Activated CD8-positive, alpha-beta T cell treated with anti-CD3 and anti-CD28 coated beads for 36 hours (primary cell): ENCODE data around the gene LPP. TPM values are rescaled to one million over a fixed set of nuclear protein-coding genes. Genes with fewer than 3 reads are reported as not detected.
A peak's percentile ranks its signal among the peaks of the same experiment; 100 is the strongest.

Experiments used
- ATAC-seq: fragments of 200-7000 bp; cut with Tn5 transposase; one replicate; pipeline ENCODE4 v1.10.0; 2021; ENCODE audit warnings: mild to moderate bottlenecking, moderate library complexity
- CTCF ChIA-PET: fragments of 350-600 bp; sonication (Branson Sonifier 250); formaldehyde crosslinking; loops from one replicate; lab custom pipeline; 2021; ENCODE audit warnings: antibody characterized with exemption; lab: Charles Lee
- POLR2A ChIA-PET: fragments of 350-600 bp; sonication (Branson Sonifier 250); formaldehyde crosslinking; loops from one replicate; lab custom pipeline; 2021; ENCODE audit warnings: antibody characterized with exemption; lab: Charles Lee
- DNase-seq: peaks from one replicate; pipeline ENCODE4 v3.0.0-alpha.2; 2020
- H3K27ac Mint-ChIP-seq: one replicate; pipeline ENCODE4 v1.8.0; 2021; ENCODE audit warnings: mild to moderate bottlenecking, mixed read lengths
- H3K27me3 Mint-ChIP-seq: one replicate; pipeline ENCODE4 v1.8.0; 2021; ENCODE audit warnings: mixed read lengths
- H3K36me3 Mint-ChIP-seq: one replicate; pipeline ENCODE4 v1.8.0; 2021; ENCODE audit warnings: low read depth, mixed read lengths
- H3K4me1 Mint-ChIP-seq: one replicate; pipeline ENCODE4 v1.8.0; 2021; ENCODE audit warnings: low read depth, mixed read lengths
- H3K4me3 Mint-ChIP-seq: one replicate; pipeline ENCODE4 v1.8.0; 2021; ENCODE audit warnings: mild to moderate bottlenecking, moderate library complexity, mixed read lengths
- H3K9me3 Mint-ChIP-seq: one replicate; pipeline ENCODE4 v1.8.0; 2021; ENCODE audit warnings: mixed read lengths
- CTCF ChIP-seq: fragments of 200-600 bp; IDR thresholded peaks from one replicate; pipeline ENCODE4 v1.8.0; 2022; ENCODE audit warnings: antibody characterized with exemption, mild to moderate bottlenecking
- intact Hi-C: fragments of 100-400 bp; cut with micrococcal nuclease; formaldehyde crosslinking; loops from one replicate; pipeline ENCODE4 v1.10.0; 2022
- total RNA-seq, 2 experiments: library from RNA; stranded (reverse); gene quantifications; one replicate each; pipeline ENCODE4 v1.2.3, GENCODE V29; 2021

LPP gene
- total RNA-seq, 2 experiments from 2014 or later, result 16.4 to 22.6 TPM

DNA sequence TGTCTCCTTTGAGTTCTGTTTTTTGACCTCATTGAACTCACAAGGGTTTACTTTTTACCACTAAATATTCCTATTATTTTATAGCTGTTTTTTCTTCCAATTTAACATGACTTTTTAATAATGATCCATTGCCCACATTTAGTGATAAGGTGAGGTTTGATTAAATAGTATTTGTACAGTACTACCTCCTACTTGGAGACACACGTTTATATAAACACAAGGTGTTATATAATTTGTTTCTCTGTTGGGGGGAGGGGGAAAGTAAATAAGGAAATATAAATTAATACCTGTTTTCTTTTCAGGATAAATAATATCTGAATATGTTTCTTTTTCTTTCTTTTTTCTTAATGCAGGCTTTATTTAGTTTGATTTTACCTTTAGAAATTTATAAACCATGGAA, 281.3 kb downstream of the LPP start:
- ChIA-PET POLR2A (interaction anchor here (1.0 kb wide), 1 partner anchor 11 kb away, joined by 3 read pairs; no protein-coding TSS in a partner anchor), CTCF (interaction anchor here (1.5 kb wide), 1 partner anchor 8 kb away, joined by 3 read pairs; no protein-coding TSS in a partner anchor)
- Mint-ChIP-seq H3K4me3 (no peak overlapping the region), H3K27me3 (no peaks in the 10 kb centered on the region), H3K9me3 (no peaks in the 10 kb centered on the region), H3K27ac (no peak overlapping the region), H3K36me3 (peaks cover 1% of the 10 kb centered on the region), H3K4me1 (peaks cover 56% of the 10 kb centered on the region)
- intact Hi-C loops, result loop anchor here (5.0 to 10.0 kb wide), 2 partner anchors 33 to 150 kb away; no protein-coding TSS in a partner anchor
- no peak for TF ChIP-seq CTCF
- no peak for ATAC-seq
- DNase-seq, result no peak

DNA sequence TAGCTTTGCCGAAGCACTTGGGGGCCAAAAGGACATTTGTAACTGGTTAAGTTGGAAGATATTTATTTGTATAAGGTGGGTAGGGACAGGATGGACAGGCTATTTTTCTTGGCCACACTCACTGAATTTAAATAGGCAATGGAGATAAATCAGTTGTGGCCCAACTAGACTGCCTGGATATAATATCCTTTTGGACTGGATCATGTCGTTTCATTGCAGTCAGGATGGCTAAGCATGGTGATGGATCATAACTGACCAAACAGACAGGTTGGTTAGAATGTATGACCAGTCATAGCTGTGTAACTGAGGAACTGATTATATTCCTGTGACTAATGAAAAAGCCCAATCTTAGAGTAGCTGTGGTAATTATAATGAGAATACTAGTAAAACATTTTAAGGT, 284.0 kb downstream of the LPP start:
- Mint-ChIP-seq H3K9me3 (peaks cover 2% of the 10 kb centered on the region), H3K4me3 (no peak overlapping the region), H3K27me3 (no peaks in the 10 kb centered on the region), H3K36me3 (peaks cover 10% of the 10 kb centered on the region), H3K4me1 (peaks cover 59% of the 10 kb centered on the region), H3K27ac (no peak overlapping the region)
- no peak for ATAC-seq
- POLR2A ChIA-PET, result interaction anchor here (0.6 to 1.3 kb wide), 3 partner anchors 10 to 601 kb away, joined by 3 to 4 read pairs (median 3); no protein-coding TSS in a partner anchor
- CTCF ChIA-PET, result interaction anchor here (0.8 kb wide), 1 partner anchor 10 kb away, joined by 3 read pairs; no protein-coding TSS in a partner anchor
- no peak for DNase-seq
- no peak for TF ChIP-seq CTCF
- intact Hi-C loops, result loop anchor here (5.0 to 10.0 kb wide), 2 partner anchors 36 to 147 kb away; no protein-coding TSS in a partner anchor

DNA sequence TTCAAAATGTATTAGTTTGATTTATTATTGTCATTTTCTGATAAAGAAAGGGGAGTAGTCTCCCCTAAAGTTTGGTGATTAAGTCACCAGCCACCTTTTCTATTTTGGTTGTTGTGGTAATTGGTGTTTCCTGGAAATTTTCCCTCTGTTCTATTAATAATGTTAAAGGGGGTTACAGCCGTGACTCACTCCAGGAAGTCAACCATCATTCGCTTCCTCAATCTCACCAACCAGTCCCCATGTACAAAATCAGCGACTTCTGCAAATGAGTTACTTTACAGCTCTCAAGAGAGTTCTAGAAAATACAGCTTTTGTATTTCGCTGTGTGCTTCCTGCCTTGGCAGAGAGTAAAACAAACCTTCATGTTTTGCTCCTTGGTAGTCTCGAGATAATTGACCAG, 285.1 kb downstream of the LPP start:
- ATAC-seq (peak; percentile 87), DNase-seq (peak; percentile 63)
- Mint-ChIP-seq H3K27me3 (no peaks in the 10 kb centered on the region), H3K4me3 (peak overlapping the region; percentile 34), H3K27ac (peak overlapping the region; percentile 78), H3K9me3 (peaks cover 2% of the 10 kb centered on the region), H3K36me3 (peaks cover 10% of the 10 kb centered on the region), H3K4me1 (peaks cover 52% of the 10 kb centered on the region)
- CTCF ChIA-PET, result interaction anchor here (1.8 kb wide), 1 partner anchor 699 kb away, joined by 8 read pairs; no protein-coding TSS in a partner anchor
- intact Hi-C loops, result loop anchor here (5.0 to 10.0 kb wide), 2 partner anchors 37 to 146 kb away; no protein-coding TSS in a partner anchor
- POLR2A ChIA-PET, result interaction anchor here (1.4 kb wide), 1 partner anchor 698 kb away, joined by 3 read pairs; no protein-coding TSS in a partner anchor
- TF ChIP-seq CTCF, result no peak

- ATAC-seq (peak; percentile 56), DNase-seq (peak; percentile 16)
- Mint-ChIP-seq H3K36me3 (peaks cover 18% of the 10 kb centered on the region), H3K27me3 (no peaks in the 10 kb centered on the region), H3K4me1 (peaks cover 60% of the 10 kb centered on the region), H3K4me3 (no peak overlapping the region), H3K9me3 (peaks cover 6% of the 10 kb centered on the region), H3K27ac (peak overlapping the region; percentile 78)
- TF ChIP-seq CTCF, result no peak
- intact Hi-C loops, result no loop called here
- ChIA-PET POLR2A (no interaction called here), CTCF (interaction anchor here (1.4 to 1.8 kb wide), 2 partner anchors 515 to 700 kb away, joined by 5 to 8 read pairs; no protein-coding TSS in a partner anchor)
These were observed 286.5 kb downstream of the LPP start for GRCh38 chr3:188440340-188440972.
